Mammary epithelial cell (primary cell): ENCODE measurements around the gene LRRC3B.

Source experiments
- EZH2 ChIP-seq: IDR thresholded peaks from 2 replicates; pipeline ENCODE4 v1.6.1; 2012; ENCODE audit warnings: low read length, inconsistent platforms, borderline replicate concordance
- TF ChIP-seq, protein P1 (sequence below), 2 donors: IDR thresholded peaks in 1 of 2; conservative IDR thresholded peaks in 1 of 2; 2 replicates each; pipeline ENCODE4 v1.5.1; 2011 to 2012; ENCODE audit warnings: inconsistent platforms in 2 of 2, low read length in 2 of 2, mild to moderate bottlenecking in 2 of 2, control low read depth in 1 of 2, low read depth in 1 of 2; ENCODE audit not compliant: insufficient read depth in 1 of 2; ENCODE audit errors: extremely low read depth in 1 of 2

DNA sequence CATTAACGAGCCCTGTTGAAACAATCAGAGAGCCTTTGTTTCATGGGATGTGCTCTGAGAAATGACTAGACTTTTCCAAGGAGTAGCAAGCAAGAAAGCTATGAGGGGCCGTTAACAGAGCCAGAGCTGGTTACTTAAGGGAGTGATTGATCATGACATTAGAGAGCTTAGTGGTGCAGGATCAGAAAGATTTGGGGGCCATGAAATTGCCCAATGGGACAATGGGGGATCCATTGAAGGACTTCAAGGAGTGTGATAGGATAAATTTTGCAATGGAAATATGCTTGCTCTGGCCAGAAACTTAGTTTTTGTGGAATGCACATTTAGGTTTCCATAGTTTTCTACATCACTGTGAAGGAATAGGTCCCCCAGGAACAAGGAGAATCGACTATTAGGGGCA is 45.6 kb downstream of the LRRC3B start:
- TF ChIP-seq, protein P1, sequence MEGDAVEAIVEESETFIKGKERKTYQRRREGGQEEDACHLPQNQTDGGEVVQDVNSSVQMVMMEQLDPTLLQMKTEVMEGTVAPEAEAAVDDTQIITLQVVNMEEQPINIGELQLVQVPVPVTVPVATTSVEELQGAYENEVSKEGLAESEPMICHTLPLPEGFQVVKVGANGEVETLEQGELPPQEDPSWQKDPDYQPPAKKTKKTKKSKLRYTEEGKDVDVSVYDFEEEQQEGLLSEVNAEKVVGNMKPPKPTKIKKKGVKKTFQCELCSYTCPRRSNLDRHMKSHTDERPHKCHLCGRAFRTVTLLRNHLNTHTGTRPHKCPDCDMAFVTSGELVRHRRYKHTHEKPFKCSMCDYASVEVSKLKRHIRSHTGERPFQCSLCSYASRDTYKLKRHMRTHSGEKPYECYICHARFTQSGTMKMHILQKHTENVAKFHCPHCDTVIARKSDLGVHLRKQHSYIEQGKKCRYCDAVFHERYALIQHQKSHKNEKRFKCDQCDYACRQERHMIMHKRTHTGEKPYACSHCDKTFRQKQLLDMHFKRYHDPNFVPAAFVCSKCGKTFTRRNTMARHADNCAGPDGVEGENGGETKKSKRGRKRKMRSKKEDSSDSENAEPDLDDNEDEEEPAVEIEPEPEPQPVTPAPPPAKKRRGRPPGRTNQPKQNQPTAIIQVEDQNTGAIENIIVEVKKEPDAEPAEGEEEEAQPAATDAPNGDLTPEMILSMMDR (conservative IDR thresholded peaks at IDR 0.05 in 1 of 2, IDR thresholded peaks at IDR 0.05 in 1 of 2; ENCODE audit: extremely low read depth in 1 of 2, insufficient read depth in 1 of 2, low read depth in 1 of 2, low read length in 2 of 2) = no peak
- TF ChIP-seq EZH2 = no peak
